HepG2 (cell line): ENCODE data around the gene TCOF1. TPM values are rescaled to one million over a fixed set of nuclear protein-coding genes. Genes with fewer than 3 reads are reported as not detected.

ENCODE experiments used
- FOXC1 ChIP-seq: sonication (generic); formaldehyde crosslinking; IDR thresholded peaks from 2 replicates; pipeline ENCODE4 v1.8.0; 2022; ENCODE audit warnings: mild to moderate bottlenecking, missing genetic modification reagents, borderline replicate concordance
- IRF9 ChIP-seq: sonication (generic); formaldehyde crosslinking; IDR thresholded peaks from 2 replicates; pipeline ENCODE4 v1.8.0; 2022; ENCODE audit warnings: missing genetic modification reagents, mild to moderate bottlenecking, borderline replicate concordance
- MTF1 ChIP-seq: sonication (generic); formaldehyde crosslinking; IDR thresholded peaks from 2 replicates; pipeline ENCODE4 v1.5.0; 2020; ENCODE audit warnings: missing genetic modification reagents
- NCOR1 ChIP-seq: fragments of 200-600 bp; sonication (generic); IDR thresholded peaks from 2 replicates; pipeline ENCODE4 v1.7.0; 2017; ENCODE audit warnings: antibody characterized with exemption, low read length, borderline replicate concordance
- RFX3 ChIP-seq: IDR thresholded peaks from 2 replicates; pipeline ENCODE4 v1.6.1; 2016; ENCODE audit warnings: missing biosample characterization, missing genetic modification reagents
- TBX3 ChIP-seq: fragments of 450-650 bp; IDR thresholded peaks from 2 replicates; pipeline ENCODE4 v1.6.1; 2017; ENCODE audit warnings: antibody characterized with exemption, mild to moderate bottlenecking, inconsistent platforms, borderline replicate concordance
- TSC22D2 ChIP-seq: sonication (generic); formaldehyde crosslinking; IDR thresholded peaks from 2 replicates; pipeline ENCODE4 v1.5.1; 2020; ENCODE audit warnings: missing genetic modification reagents, mild to moderate bottlenecking, borderline replicate concordance
- ZFP90 ChIP-seq: sonication (generic); formaldehyde crosslinking; IDR thresholded peaks from 2 replicates; pipeline ENCODE4 v1.8.0; 2022; ENCODE audit warnings: missing genetic modification reagents, mild to moderate bottlenecking, inconsistent platforms, borderline replicate concordance
- ZNF18 ChIP-seq: sonication (generic); formaldehyde crosslinking; IDR thresholded peaks from 2 replicates; pipeline ENCODE4 v1.8.0; 2022; ENCODE audit warnings: mild to moderate bottlenecking, missing genetic modification reagents; ENCODE audit not compliant: insufficient replicate concordance
- ZNF407 ChIP-seq: sonication (generic); formaldehyde crosslinking; IDR thresholded peaks from one replicate; pipeline ENCODE4 v1.5.1; 2020; ENCODE audit warnings: mild to moderate bottlenecking, missing genetic modification reagents; ENCODE audit errors: not compliant biosample characterization
- ZNF577 ChIP-seq: sonication (generic); formaldehyde crosslinking; IDR thresholded peaks from 2 replicates; pipeline ENCODE4 v1.4.0; 2020; ENCODE audit warnings: mild to moderate bottlenecking, low read depth, missing genetic modification reagents, borderline replicate concordance
- ZNF709 ChIP-seq: sonication (generic); formaldehyde crosslinking; IDR thresholded peaks from 2 replicates; pipeline ENCODE4 v1.5.0; 2020; ENCODE audit warnings: mild to moderate bottlenecking, missing genetic modification reagents
- polyA plus RNA-seq, 8 experiments: library from polyadenylated mRNA; depleted of rRNA in 3 of 8; stranded (reverse) in 7 of 8; unstranded in 1 of 8; fragments of >200 nt; fragmentation: Illumina TruSeq in 4 of 8; extraction: Trizol in 4 of 8; gene quantifications; 2 replicates each; pipeline versions ENCODE4 v1.2.1 to v1.2.3, GENCODE V29; 2011 to 2016; ENCODE audit warnings: low read depth in 4 of 8, missing spikeins in 1 of 8, mixed read lengths in 1 of 8; ENCODE audit not compliant: insufficient read depth in 1 of 8
- total RNA-seq, 5 experiments: library from RNA; depleted of rRNA; stranded (reverse); fragments of >200 nt; fragmentation: Illumina TruSeq; extraction: Trizol; gene quantifications; 2 replicates each; pipeline ENCODE4 v1.2.3, GENCODE V29; 2016; ENCODE audit warnings: low read depth in 1 of 5

Gene TCOF1
- total and polyA plus RNA-seq, 2 of the 13 experiments (the other 11 are each of a cell fraction or from before 2014, with no cell fraction given): 10.1 to 41.6 TPM

DNA sequence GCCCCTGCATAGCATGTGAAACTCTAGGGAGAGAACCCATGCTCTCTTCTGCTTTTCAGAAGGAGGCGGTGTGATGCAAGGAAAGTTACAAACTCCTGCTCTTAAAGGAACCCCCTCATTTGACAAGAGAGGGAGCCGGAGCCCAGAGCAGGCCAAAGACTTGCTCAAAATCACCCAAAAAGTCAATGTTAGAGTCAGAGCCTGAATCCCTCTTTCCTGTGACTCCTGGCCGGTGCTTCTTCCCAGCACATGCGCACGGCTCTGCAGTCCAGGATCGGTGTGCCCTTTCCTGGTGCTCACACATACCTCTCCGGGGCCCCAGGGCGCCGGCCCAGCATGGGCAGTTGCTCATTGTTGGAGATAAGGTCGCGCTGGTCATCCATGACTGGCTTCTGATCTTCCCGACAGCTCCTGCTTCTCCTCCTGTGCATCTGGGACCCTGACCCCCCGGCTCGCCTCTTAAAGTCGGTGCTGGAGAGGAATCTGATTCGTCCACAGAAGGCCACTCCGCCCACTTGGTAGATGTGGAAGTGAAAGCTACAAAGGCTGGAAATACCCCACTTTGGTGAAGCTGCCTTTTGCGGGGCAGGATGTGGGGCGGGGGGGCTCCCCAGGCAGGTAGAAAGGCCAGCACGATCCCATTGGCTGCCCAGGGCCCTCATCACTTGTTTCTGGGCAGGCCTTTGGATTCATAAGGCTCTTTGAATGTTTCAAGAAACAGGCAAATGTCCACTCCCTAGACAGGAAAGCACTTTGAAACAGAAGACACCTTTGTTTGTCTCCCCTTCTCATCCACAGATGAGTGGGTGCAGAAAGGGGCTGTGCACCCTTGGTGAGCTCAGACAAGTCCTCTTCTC lies 55.0 kb downstream of the TCOF1 start, which contains the start of gene CD74 (continued):
- TF ChIP-seq RFX3 (CRISPR knock-in tag) (no peak), MTF1 (CRISPR knock-in tag) (peak; percentile 78; the same call in 1 of the 2 replicates), FOXC1 (CRISPR knock-in tag) (0 out of 2 replicates have a peak, but pooled peaks have one; percentile 44), IRF9 (CRISPR knock-in tag) (no peak), ZNF18 (no peak), TSC22D2 (CRISPR knock-in tag) (no peak), ZNF709 (no peak), TBX3 (no peak), ZNF407 (no peak), NCOR1 (no peak), ZFP90 (peak; percentile 77; the same call in 1 of the 2 replicates), ZNF577 (no peak)
